Measurements from ENCODE around the gene QPRT. TPM values are rescaled to one million over a fixed set of nuclear protein-coding genes. Genes with fewer than 3 reads are reported as not detected.
"Not testable (repeated sequence)": the region's sequence is repeated elsewhere in the genome, so short reads cannot be mapped to it uniquely, and the experiment has no call there.

The QPRT gene
- total and polyA plus RNA-seq, 2 donors (not counting 1 experiment from before 2014, with no cell fraction given): 0.06 to 0.22 TPM

DNA sequence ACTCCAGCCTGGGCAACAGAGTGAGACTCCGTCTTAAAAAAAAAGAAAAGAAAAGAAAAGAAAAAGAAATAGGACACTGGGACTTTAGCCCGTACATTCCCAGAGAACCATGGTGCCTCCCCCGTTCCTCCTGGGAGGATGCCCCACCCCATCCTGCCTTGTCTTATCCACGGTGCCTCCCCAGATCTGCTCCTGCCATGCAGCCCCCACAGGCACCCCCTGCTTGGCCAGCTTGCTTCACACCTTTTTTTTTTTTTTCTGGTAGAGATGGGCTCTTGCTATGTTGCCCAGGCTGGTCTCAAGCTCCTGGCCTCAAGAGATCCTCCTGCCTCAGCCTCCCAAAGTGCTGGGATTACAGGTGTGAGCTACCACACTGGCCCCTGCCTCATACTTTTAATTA is 67.5 kb downstream of the QPRT start:
- peak overlapping the region; percentile 95 for H3K27ac ChIP-seq (ENCODE audit: low read length in 2 of 2)
- peaks cover 39 to 53% of the 10 kb centered on the region in 2 donors for H3K4me1 ChIP-seq (ENCODE audit: control insufficient read depth in 2 of 2, insufficient read depth in 2 of 2, low read length in 2 of 2)
- peaks cover 29% of the 10 kb centered on the region for H4K20me1 ChIP-seq (ENCODE audit: control insufficient read depth, insufficient read depth, low read length, poor library complexity, severe bottlenecking)
- peaks cover 2 to 43% of the 10 kb centered on the region in 2 experiments for H3K36me3 ChIP-seq (replicated peaks in 1 of 2; ENCODE audit: control extremely low read depth in 1 of 2, control insufficient read depth in 1 of 2, extremely low read depth in 1 of 2, insufficient read depth in 2 of 2, low read length in 1 of 2)
- peak overlapping the region; percentile 99 for H3K9ac ChIP-seq (ENCODE audit: low read length)
- not testable (repeated sequence) for H3K27me3 ChIP-seq (replicated peaks in 1 of 4; ENCODE audit: control extremely low read depth in 1 of 4, control insufficient read depth in 3 of 4, insufficient read depth in 4 of 4, low read length in 3 of 4); H3K9me3 Mint-ChIP-seq (ENCODE audit: insufficient read depth); H3K27me3 Mint-ChIP-seq; ATAC-seq (ENCODE audit: low read depth)
- Mint-ChIP-seq H3K27ac (peak overlapping the region; percentile 99), H3K4me1 (peaks cover 60% of the 10 kb centered on the region), H3K4me3 (peak overlapping the region; percentile 99)
- H3K4me3 ChIP-seq (ENCODE audit: control extremely low read depth in 1 of 5, extremely low read depth in 1 of 5, insufficient read depth in 1 of 5, low read depth in 2 of 5, low read length in 4 of 5): peak overlapping the region in 4 of 5 experiments; percentile 95 to 100 (median 98)
- H3K9me3 ChIP-seq (ENCODE audit: control extremely low read depth in 1 of 3, control insufficient read depth in 2 of 3, insufficient read depth in 1 of 3, low read length in 2 of 3): peaks cover 0 to 11% (median 0%) of the 10 kb centered on the region in 3 donors
- H3K4me2 ChIP-seq (replicated peaks; ENCODE audit: low read depth, low read length, poor library complexity, severe bottlenecking): peak overlapping the region; percentile 81
- WGBS (ENCODE audit: insufficient coverage): 40% methylated on average over 1 of the region's 4 CpGs
- POLR2A ChIA-PET: interaction anchor here (0.6 to 3.0 kb wide), 7 partner anchors 8 to 660 kb away, joined by 3 to 14 read pairs (median 7); partner anchors contain the start of genes KIF22 and MAZ
- DNase-seq: peak; percentile 44
- H3K79me2 ChIP-seq (ENCODE audit: control insufficient read depth, insufficient read depth, low read length): peaks cover 57% of the 10 kb centered on the region
- peak overlapping the region; percentile 75 for H2AFZ ChIP-seq (ENCODE audit: insufficient read depth, low read depth, low read length, poor library complexity, severe bottlenecking)
- intact Hi-C loops (cut with micrococcal nuclease): loop anchor here (1.0 to 5.0 kb wide), 4 partner anchors 8 to 116 kb away; partner anchors contain the start of genes CDIPT, KIF22 and PAGR1
- CTCF ChIA-PET: interaction anchor here (0.8 to 1.4 kb wide), 6 partner anchors 8 to 227 kb away, joined by 3 to 7 read pairs (median 4); partner anchors contain the start of gene TAOK2

Other genes starting within 250 kb of the QPRT start
- gene BOLA2, start 224.8 kb upstream of the QPRT start, total RNA-seq: 17.4 and 19.6 TPM in 2 replicates
- 20.5 and 46.5 TPM in 2 replicates for gene BOLA2, start 224.8 kb upstream of the QPRT start, polyA plus RNA-seq
- 29.3 and 70.7 TPM in 2 replicates for gene SLX1B, start 224.6 kb upstream of the QPRT start, total RNA-seq
- gene SLX1B, start 224.6 kb upstream of the QPRT start, polyA plus RNA-seq: 55.9 and 91.0 TPM in 2 replicates
- gene SULT1A4, start 219.3 kb upstream of the QPRT start, total RNA-seq: 6.0 and 7.0 TPM in 2 replicates
- gene SULT1A4, start 219.3 kb upstream of the QPRT start, polyA plus RNA-seq: 2.6 and 5.0 TPM in 2 replicates
- 197 and 207 TPM in 2 replicates for gene NPIPB12, start 172.8 kb upstream of the QPRT start, total RNA-seq
- 72.8 and 144 TPM in 2 replicates for gene NPIPB12, start 172.8 kb upstream of the QPRT start, polyA plus RNA-seq
- gene SPN, start 15.9 kb upstream of the QPRT start, total RNA-seq: 1.1 and 1.7 TPM in 2 replicates
- gene SPN, start 15.9 kb upstream of the QPRT start, polyA plus RNA-seq: 1.9 and 3.5 TPM in 2 replicates
- gene C16orf54, start 66.8 kb downstream of the QPRT start, total RNA-seq: 64.4 and 68.3 TPM in 2 replicates
- gene C16orf54, start 66.8 kb downstream of the QPRT start, polyA plus RNA-seq: 21.0 and 44.0 TPM in 2 replicates
- gene ZG16, start 99.1 kb downstream of the QPRT start, total RNA-seq: not detected in 2 replicates
- 0.06 TPM in 1 of 2 replicates, not detected in the other for gene ZG16, start 99.1 kb downstream of the QPRT start, polyA plus RNA-seq
- 53.5 and 53.9 TPM in 2 replicates for gene KIF22, start 111.6 kb downstream of the QPRT start, total RNA-seq
- gene KIF22, start 111.6 kb downstream of the QPRT start, polyA plus RNA-seq: 57.2 and 67.5 TPM in 2 replicates
- 189 and 198 TPM in 2 replicates for gene MAZ, start 127.3 kb downstream of the QPRT start, total RNA-seq
- 109 and 170 TPM in 2 replicates for gene MAZ, start 127.3 kb downstream of the QPRT start, polyA plus RNA-seq
- gene PRRT2, start 133.0 kb downstream of the QPRT start, total RNA-seq: 1.6 and 3.1 TPM in 2 replicates
- 0.71 and 0.79 TPM in 2 replicates for gene PRRT2, start 133.0 kb downstream of the QPRT start, polyA plus RNA-seq
- 26.7 and 28.4 TPM in 2 replicates for gene PAGR1, start 137.0 kb downstream of the QPRT start, total RNA-seq
- 17.8 and 18.0 TPM in 2 replicates for gene PAGR1, start 137.0 kb downstream of the QPRT start, polyA plus RNA-seq
- 109 and 112 TPM in 2 replicates for gene MVP, start 141.3 kb downstream of the QPRT start, total RNA-seq
- gene MVP, start 141.3 kb downstream of the QPRT start, polyA plus RNA-seq: 121 and 217 TPM in 2 replicates
- 49.2 and 51.2 TPM in 2 replicates for gene CDIPT, start 184.0 kb downstream of the QPRT start, total RNA-seq
- 44.5 and 63.3 TPM in 2 replicates for gene CDIPT, start 184.0 kb downstream of the QPRT start, polyA plus RNA-seq
- not detected in 2 replicates for gene SEZ6L2, start 220.4 kb downstream of the QPRT start, total RNA-seq
- 0.10 TPM in 1 of 2 replicates, not detected in the other for gene SEZ6L2, start 220.4 kb downstream of the QPRT start, polyA plus RNA-seq
- gene ASPHD1, start 221.3 kb downstream of the QPRT start, total RNA-seq: not detected in 2 replicates
- gene ASPHD1, start 221.3 kb downstream of the QPRT start, polyA plus RNA-seq: not detected in 2 replicates
- gene KCTD13, start 247.0 kb downstream of the QPRT start, total RNA-seq: 74.3 and 83.9 TPM in 2 replicates
- 61.5 and 78.2 TPM in 2 replicates for gene KCTD13, start 247.0 kb downstream of the QPRT start, polyA plus RNA-seq

Measured in B cell (primary cell).